HepG2 (cell line): ENCODE results near the gene LRRC15. TPM values are rescaled to one million over a fixed set of nuclear protein-coding genes. Genes with fewer than 3 reads are reported as not detected.

Source experiments
- ATF7 ChIP-seq, 2 experiments: fragments of 450-650 bp in 1 of 2; sonication (generic) in 1 of 2; formaldehyde crosslinking in 1 of 2; IDR thresholded peaks; 2 replicates each; pipeline versions ENCODE4 v1.4.0 to v1.6.1; 2016 to 2020; ENCODE audit warnings: antibody characterized with exemption in 1 of 2, mild to moderate bottlenecking in 1 of 2, missing genetic modification reagents in 1 of 2
- CCAR2 ChIP-seq: fragments of 200-400 bp; formaldehyde crosslinking; optimal IDR thresholded peaks from 2 replicates; pipeline ENCODE3; 2018; ENCODE audit warnings: low read depth, mild to moderate bottlenecking, low read length, moderate library complexity
- CCDC6 ChIP-seq: sonication (generic); formaldehyde crosslinking; IDR thresholded peaks from 2 replicates; pipeline ENCODE4 v1.8.1; 2022; ENCODE audit warnings: mild to moderate bottlenecking, missing genetic modification reagents, moderate library complexity
- HDAC2 ChIP-seq: sonication (generic); formaldehyde crosslinking; IDR thresholded peaks from 2 replicates; pipeline ENCODE4 v1.4.0; 2020; ENCODE audit warnings: missing genetic modification reagents
- KDM5B ChIP-seq: sonication (generic); formaldehyde crosslinking; IDR thresholded peaks from 2 replicates; pipeline ENCODE4 v1.4.0; 2020; ENCODE audit warnings: missing genetic modification reagents, mild to moderate bottlenecking, borderline replicate concordance
- SRSF4 ChIP-seq: fragments of 200-400 bp; formaldehyde crosslinking; IDR thresholded peaks from one replicate; pipeline ENCODE4 v1.6.1; 2018; ENCODE audit warnings: mild to moderate bottlenecking, low read depth, low read length, moderate library complexity; ENCODE audit not compliant: poor library complexity, severe bottlenecking
- ZBTB38 ChIP-seq: sonication (generic); formaldehyde crosslinking; IDR thresholded peaks from 2 replicates; pipeline ENCODE4 v1.5.1; 2020; ENCODE audit warnings: mild to moderate bottlenecking, missing genetic modification reagents
- ZNF7 ChIP-seq: IDR thresholded peaks from 2 replicates; pipeline ENCODE4 v1.6.1; 2016; ENCODE audit warnings: missing biosample characterization, missing genetic modification reagents
- polyA plus RNA-seq, 8 experiments: library from polyadenylated mRNA; depleted of rRNA in 3 of 8; stranded (reverse) in 7 of 8; unstranded in 1 of 8; fragments of >200 nt; fragmentation: Illumina TruSeq in 4 of 8; extraction: Trizol in 4 of 8; gene quantifications; 2 replicates each; pipeline versions ENCODE4 v1.2.1 to v1.2.3, GENCODE V29; 2011 to 2016; ENCODE audit warnings: low read depth in 4 of 8, missing spikeins in 1 of 8, mixed read lengths in 1 of 8; ENCODE audit not compliant: insufficient read depth in 1 of 8
- total RNA-seq, 5 experiments: library from RNA; depleted of rRNA; stranded (reverse); fragments of >200 nt; fragmentation: Illumina TruSeq; extraction: Trizol; gene quantifications; 2 replicates each; pipeline ENCODE4 v1.2.3, GENCODE V29; 2016; ENCODE audit warnings: low read depth in 1 of 5
- TF ChIP-seq, protein P1 (sequence below): sonication (generic); formaldehyde crosslinking; IDR thresholded peaks from 2 replicates; pipeline ENCODE4 v1.8.0; 2022; ENCODE audit warnings: mild to moderate bottlenecking, missing genetic modification reagents
- TF ChIP-seq, protein P2 (sequence below): sonication (generic); formaldehyde crosslinking; IDR thresholded peaks from 2 replicates; pipeline ENCODE4 v1.8.0; 2022; ENCODE audit warnings: missing genetic modification reagents, mild to moderate bottlenecking, borderline replicate concordance
- TF ChIP-seq, protein P3 (sequence below): sonication (generic); formaldehyde crosslinking; IDR thresholded peaks from 2 replicates; pipeline ENCODE4 v1.4.0; 2020; ENCODE audit warnings: mild to moderate bottlenecking, missing genetic modification reagents
- TF ChIP-seq, protein P4 (sequence below): sonication (generic); formaldehyde crosslinking; IDR thresholded peaks from 2 replicates; pipeline ENCODE4 v1.8.0; 2022; ENCODE audit warnings: missing genetic modification reagents, mild to moderate bottlenecking, moderate library complexity, borderline replicate concordance
- TF ChIP-seq, protein P5 (sequence below): sonication (generic); formaldehyde crosslinking; IDR thresholded peaks from 2 replicates; pipeline ENCODE4 v1.5.1; 2020; ENCODE audit warnings: mild to moderate bottlenecking, missing genetic modification reagents, moderate library complexity

The LRRC15 gene
- total and polyA plus RNA-seq, 2 of the 13 experiments (the other 11 are each of a cell fraction or from before 2014, with no cell fraction given), result not detected

DNA sequence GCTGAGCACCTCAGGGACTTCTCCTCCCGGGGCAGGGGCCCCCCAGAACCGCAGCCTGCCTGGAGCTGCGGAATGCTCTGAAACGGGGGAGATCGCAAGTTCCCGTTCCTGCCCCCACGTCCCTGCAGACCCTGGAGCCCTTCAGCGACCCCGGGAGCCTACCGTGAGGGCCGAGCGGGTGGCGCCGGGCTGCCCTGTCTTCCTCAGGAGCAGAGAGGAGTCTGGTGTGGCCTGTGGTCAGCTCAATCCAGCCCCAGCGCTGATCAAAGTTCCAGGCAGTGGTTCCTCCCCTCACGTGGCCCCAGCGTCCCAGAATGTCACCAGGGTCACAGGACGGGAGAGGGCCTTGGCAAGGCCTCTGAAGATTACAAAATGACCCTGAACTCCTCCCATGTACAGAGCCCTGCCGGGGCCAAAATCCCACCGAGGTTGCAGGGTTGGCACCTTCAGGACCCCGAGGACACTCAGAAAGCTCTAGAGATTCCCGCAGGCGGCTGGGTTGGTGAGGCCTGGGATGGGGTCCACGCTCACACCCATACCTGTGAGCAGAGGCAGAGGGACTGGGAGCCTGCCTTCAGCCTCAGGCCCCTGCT, 18.4 kb downstream of the LRRC15 start, which contains the start of gene CPN2 (continued):
- TF ChIP-seq CCDC6 (CRISPR knock-in tag) (0 out of 2 replicates have a peak, but pooled peaks have one; percentile 50), SRSF4 (no peak), ZNF7 (CRISPR knock-in tag) (no peak), ZBTB38 (CRISPR knock-in tag) (no peak), HDAC2 (CRISPR knock-in tag) (peak; percentile 82), KDM5B (CRISPR knock-in tag) (peak; percentile 70; the same call in 1 of the 2 replicates), CCAR2 (no peak), ATF7 (IDR thresholded peaks at IDR 0.05) (no peak), ATF7 (CRISPR knock-in tag; IDR thresholded peaks at IDR 0.05) (0 out of 2 replicates have a peak, but pooled peaks have one; percentile 22)
- TF ChIP-seq, protein P1, sequence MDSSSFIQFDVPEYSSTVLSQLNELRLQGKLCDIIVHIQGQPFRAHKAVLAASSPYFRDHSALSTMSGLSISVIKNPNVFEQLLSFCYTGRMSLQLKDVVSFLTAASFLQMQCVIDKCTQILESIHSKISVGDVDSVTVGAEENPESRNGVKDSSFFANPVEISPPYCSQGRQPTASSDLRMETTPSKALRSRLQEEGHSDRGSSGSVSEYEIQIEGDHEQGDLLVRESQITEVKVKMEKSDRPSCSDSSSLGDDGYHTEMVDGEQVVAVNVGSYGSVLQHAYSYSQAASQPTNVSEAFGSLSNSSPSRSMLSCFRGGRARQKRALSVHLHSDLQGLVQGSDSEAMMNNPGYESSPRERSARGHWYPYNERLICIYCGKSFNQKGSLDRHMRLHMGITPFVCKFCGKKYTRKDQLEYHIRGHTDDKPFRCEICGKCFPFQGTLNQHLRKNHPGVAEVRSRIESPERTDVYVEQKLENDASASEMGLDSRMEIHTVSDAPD (CRISPR knock-in tag), result 0 out of 2 replicates have a peak, but pooled peaks have one; percentile 14
- TF ChIP-seq, protein P2, sequence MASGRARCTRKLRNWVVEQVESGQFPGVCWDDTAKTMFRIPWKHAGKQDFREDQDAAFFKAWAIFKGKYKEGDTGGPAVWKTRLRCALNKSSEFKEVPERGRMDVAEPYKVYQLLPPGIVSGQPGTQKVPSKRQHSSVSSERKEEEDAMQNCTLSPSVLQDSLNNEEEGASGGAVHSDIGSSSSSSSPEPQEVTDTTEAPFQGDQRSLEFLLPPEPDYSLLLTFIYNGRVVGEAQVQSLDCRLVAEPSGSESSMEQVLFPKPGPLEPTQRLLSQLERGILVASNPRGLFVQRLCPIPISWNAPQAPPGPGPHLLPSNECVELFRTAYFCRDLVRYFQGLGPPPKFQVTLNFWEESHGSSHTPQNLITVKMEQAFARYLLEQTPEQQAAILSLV (CRISPR knock-in tag), result no peak; the same call in 1 of the 2 replicates
- TF ChIP-seq, protein P3, sequence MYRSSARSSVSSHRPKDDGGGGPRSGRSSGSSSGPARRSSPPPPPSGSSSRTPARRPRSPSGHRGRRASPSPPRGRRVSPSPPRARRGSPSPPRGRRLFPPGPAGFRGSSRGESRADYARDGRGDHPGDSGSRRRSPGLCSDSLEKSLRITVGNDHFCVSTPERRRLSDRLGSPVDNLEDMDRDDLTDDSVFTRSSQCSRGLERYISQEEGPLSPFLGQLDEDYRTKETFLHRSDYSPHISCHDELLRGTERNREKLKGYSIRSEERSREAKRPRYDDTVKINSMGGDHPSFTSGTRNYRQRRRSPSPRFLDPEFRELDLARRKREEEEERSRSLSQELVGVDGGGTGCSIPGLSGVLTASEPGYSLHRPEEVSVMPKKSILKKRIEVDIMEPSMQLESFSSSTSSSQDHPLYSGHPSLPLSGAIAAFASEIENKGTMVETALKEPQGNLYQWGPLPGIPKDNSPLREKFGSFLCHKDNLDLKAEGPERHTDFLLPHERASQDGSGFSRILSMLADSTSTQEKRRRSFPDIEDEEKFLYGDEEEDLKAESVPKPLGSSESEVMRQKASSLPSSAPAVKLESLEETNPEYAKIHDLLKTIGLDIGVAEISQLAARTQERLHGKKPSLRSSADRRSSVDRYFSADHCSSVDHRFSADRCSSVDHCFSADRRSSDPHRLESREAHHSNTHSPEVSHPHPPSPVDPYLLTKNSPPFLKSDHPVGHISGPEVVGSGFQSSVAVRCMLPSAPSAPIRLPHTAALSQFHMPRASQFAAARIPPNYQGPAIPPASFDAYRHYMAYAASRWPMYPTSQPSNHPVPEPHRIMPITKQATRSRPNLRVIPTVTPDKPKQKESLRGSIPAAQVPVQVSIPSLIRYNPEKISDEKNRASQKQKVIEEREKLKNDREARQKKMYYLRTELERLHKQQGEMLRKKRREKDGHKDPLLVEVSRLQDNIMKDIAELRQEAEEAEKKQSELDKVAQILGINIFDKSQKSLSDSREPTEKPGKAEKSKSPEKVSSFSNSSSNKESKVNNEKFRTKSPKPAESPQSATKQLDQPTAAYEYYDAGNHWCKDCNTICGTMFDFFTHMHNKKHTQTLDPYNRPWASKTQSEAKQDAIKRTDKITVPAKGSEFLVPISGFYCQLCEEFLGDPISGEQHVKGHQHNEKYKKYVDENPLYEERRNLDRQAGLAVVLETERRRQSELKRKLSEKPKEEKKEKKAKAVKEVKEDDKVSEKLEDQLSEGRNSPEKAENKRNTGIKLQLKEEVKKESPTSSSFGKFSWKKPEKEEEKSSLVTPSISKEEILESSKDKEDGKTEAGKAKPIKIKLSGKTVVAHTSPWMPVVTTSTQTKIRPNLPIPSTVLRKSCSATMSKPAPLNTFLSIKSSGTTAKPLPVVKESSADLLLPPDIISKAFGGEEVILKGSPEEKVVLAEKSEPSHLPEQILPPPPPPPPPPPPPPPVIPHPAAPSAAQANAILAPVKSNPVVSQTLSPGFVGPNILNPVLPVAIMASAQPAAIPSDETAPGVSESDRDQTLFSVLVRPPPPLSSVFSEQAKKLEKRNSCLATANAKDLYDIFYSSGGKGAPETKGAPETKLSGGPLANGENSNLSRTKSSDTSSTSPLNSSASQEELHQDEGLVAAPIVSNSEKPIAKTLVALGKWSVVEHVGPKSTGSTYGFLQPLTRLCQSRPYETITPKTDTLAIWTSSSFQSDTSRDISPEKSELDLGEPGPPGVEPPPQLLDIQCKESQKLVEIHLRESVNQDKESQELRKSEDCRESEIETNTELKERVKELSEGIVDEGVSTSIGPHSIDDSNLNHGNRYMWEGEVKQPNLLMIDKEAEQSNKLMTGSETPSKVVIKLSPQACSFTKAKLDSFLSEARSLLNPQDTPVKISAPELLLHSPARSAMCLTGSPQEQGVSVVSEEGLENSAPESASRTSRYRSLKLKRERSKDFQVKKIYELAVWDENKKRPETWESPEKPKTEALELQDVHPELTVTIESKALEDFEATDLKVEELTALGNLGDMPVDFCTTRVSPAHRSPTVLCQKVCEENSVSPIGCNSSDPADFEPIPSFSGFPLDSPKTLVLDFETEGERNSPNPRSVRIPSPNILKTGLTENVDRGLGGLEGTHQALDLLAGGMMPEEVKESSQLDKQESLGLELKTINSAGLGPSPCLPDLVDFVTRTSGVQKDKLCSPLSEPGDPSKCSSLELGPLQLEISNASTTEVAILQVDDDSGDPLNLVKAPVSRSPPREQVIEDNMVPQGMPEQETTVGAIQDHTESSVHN, result peak; percentile 61; the same call in 1 of the 2 replicates
- TF ChIP-seq, protein P4, sequence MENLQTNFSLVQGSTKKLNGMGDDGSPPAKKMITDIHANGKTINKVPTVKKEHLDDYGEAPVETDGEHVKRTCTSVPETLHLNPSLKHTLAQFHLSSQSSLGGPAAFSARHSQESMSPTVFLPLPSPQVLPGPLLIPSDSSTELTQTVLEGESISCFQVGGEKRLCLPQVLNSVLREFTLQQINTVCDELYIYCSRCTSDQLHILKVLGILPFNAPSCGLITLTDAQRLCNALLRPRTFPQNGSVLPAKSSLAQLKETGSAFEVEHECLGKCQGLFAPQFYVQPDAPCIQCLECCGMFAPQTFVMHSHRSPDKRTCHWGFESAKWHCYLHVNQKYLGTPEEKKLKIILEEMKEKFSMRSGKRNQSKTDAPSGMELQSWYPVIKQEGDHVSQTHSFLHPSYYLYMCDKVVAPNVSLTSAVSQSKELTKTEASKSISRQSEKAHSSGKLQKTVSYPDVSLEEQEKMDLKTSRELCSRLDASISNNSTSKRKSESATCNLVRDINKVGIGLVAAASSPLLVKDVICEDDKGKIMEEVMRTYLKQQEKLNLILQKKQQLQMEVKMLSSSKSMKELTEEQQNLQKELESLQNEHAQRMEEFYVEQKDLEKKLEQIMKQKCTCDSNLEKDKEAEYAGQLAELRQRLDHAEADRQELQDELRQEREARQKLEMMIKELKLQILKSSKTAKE (CRISPR knock-in tag), result no peak
- TF ChIP-seq, protein P5, sequence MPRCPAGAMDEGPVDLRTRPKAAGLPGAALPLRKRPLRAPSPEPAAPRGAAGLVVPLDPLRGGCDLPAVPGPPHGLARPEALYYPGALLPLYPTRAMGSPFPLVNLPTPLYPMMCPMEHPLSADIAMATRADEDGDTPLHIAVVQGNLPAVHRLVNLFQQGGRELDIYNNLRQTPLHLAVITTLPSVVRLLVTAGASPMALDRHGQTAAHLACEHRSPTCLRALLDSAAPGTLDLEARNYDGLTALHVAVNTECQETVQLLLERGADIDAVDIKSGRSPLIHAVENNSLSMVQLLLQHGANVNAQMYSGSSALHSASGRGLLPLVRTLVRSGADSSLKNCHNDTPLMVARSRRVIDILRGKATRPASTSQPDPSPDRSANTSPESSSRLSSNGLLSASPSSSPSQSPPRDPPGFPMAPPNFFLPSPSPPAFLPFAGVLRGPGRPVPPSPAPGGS, result peak; percentile 47
